Measurements from ENCODE around the gene ATP13A3.
A peak's percentile ranks its signal among the peaks of the same experiment; 100 is the strongest.
"Not testable (repeated sequence)": the region's sequence is repeated elsewhere in the genome, so short reads cannot be mapped to it uniquely, and the experiment has no call there.

ATP13A3 gene

GRCh38 chr3:194500198-194500597 is 13.4 kb upstream of the ATP13A3 start:
- no peak for DNase-seq

- DNase-seq, result not testable (repeated sequence)
Measured at GRCh38 chr3:194499516-194499915, 12.7 kb upstream of the ATP13A3 start.

GRCh38 chr3:194497799-194498575 is 11.2 kb upstream of the ATP13A3 start:
- peak in 4 of 56 donors; percentile 11 to 46 (median 28) for DNase-seq

GRCh38 chr3:194496217-194496919 is 9.6 kb upstream of the ATP13A3 start:
- no peak for DNase-seq

- peak in 1 of 56 donors; percentile 23 for DNase-seq
Measured at GRCh38 chr3:194494951-194495374, 8.2 kb upstream of the ATP13A3 start.

GRCh38 chr3:194493995-194494927 is 7.5 kb upstream of the ATP13A3 start:
- not testable (repeated sequence) for DNase-seq

- peak in 1 of 56 donors; percentile 24 for DNase-seq
Measured at GRCh38 chr3:194492001-194492400, 5.2 kb upstream of the ATP13A3 start.

- DNase-seq, result no peak
Measured at GRCh38 chr3:194489736-194490612, 3.2 kb upstream of the ATP13A3 start.

- no peak for DNase-seq
Measured at GRCh38 chr3:194488055-194488742, 1.4 kb upstream of the ATP13A3 start.

- DNase-seq, result peak in 10 of 56 donors; percentile 18 to 65 (median 48)
Measured at GRCh38 chr3:194487289-194488054, 670 bp upstream of the ATP13A3 start.

GRCh38 chr3:194485881-194486539 is 792 bp downstream of the ATP13A3 start:
- peak in 7 of 56 donors; percentile 13 to 55 (median 29) for DNase-seq

- DNase-seq, result no peak
Measured at GRCh38 chr3:194485468-194485880, 1.3 kb downstream of the ATP13A3 start.

GRCh38 chr3:194484614-194485013 is 2.2 kb downstream of the ATP13A3 start:
- no peak for DNase-seq

- no peak for DNase-seq
Measured at GRCh38 chr3:194483850-194484249, 3.0 kb downstream of the ATP13A3 start.

GRCh38 chr3:194482830-194483229 is 4.0 kb downstream of the ATP13A3 start:
- not testable (repeated sequence) for DNase-seq

- no peak for DNase-seq
Measured at GRCh38 chr3:194482196-194482593, 4.6 kb downstream of the ATP13A3 start.

- no peak for DNase-seq
Measured at GRCh38 chr3:194481525-194482195, 5.1 kb downstream of the ATP13A3 start.

GRCh38 chr3:194481103-194481502 is 5.7 kb downstream of the ATP13A3 start:
- no peak for DNase-seq
